ENCODE measurements around the gene CLSTN3. TPM values are rescaled to one million over a fixed set of nuclear protein-coding genes. Genes with fewer than 3 reads are reported as not detected.
A peak's percentile ranks its signal among the peaks of the same experiment; 100 is the strongest.

The CLSTN3 gene
- total RNA-seq, 3 donors from 2014 or later, result 16.4 to 23.5 (median 18.6) TPM

DNA sequence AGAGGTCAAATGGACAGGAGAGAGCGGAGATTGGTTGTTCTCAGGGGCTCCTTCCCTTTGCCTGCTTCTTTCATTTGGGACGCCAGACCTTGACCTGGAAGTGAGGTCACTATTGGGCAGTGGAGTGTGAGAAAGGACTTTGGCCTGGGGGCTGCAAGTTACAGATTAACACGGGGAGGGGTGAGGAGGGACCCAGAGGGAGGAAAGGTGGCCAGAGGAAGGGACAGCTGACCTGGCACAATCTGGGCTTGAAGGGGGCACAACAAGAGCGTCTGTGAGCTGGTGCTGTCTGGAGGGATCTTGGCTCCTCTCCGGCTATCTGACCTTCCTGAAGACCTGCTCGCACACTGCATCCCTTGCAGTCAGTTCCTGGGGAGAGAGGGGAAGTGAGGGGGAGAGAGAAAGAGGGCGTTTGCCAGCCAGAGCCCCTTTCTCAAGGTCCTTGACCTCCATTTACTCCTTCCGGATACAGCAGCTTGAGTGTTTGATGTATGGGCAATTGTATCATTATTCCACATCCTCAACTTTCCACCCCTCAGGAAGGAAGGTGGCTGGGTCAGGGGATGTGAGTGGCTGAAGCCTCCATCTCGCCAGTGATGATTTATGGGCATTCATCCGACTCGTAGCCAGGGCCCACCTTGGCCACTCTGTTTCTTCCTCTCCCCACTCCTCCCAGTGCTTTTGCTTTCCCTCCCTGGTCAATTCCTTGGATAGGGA, 6.2 kb upstream of the CLSTN3 start:
- Histone ChIP-seq H3K4me1 (ENCODE audit: low read depth) (no peaks in the 10 kb centered on the region), H3K4me3 (no peak overlapping the region), H3K9me3 (no peaks in the 10 kb centered on the region), H3K36me3 (ENCODE audit: low read depth) (no peaks in the 10 kb centered on the region)
- DNase-seq (no peak), ATAC-seq (no peak)
- intact Hi-C loops (cut with DNase I, micrococcal nuclease), result no loop called here
- no peak for TF ChIP-seq CTCF (IDR thresholded peaks at IDR 0.05)

GRCh38 chr12:7125632-7126227, 4.4 kb upstream of the CLSTN3 start:
- ATAC-seq (no peak), DNase-seq (no peak)
- no peak for TF ChIP-seq CTCF (IDR thresholded peaks at IDR 0.05)
- H3K9me3 ChIP-seq, result no peaks in the 10 kb centered on the region
- no peaks in the 10 kb centered on the region for H3K36me3 ChIP-seq (ENCODE audit: low read depth)
- intact Hi-C loops (cut with DNase I, micrococcal nuclease), result no loop called here
- H3K4me3 ChIP-seq, result no peak overlapping the region
- H3K4me1 ChIP-seq (ENCODE audit: low read depth), result peaks cover 6% of the 10 kb centered on the region

GRCh38 chr12:7127916-7128626, 2.1 kb upstream of the CLSTN3 start:
- H3K4me1 ChIP-seq (ENCODE audit: low read depth), result peaks cover 6% of the 10 kb centered on the region
- H3K9me3 ChIP-seq, result no peaks in the 10 kb centered on the region
- ATAC-seq, result no peak
- no peaks in the 10 kb centered on the region for H3K36me3 ChIP-seq (ENCODE audit: low read depth)
- intact Hi-C loops (cut with DNase I, micrococcal nuclease), result no loop called here
- TF ChIP-seq CTCF (IDR thresholded peaks at IDR 0.05), result no peak
- DNase-seq, result no peak
- H3K4me3 ChIP-seq, result no peak overlapping the region

DNA sequence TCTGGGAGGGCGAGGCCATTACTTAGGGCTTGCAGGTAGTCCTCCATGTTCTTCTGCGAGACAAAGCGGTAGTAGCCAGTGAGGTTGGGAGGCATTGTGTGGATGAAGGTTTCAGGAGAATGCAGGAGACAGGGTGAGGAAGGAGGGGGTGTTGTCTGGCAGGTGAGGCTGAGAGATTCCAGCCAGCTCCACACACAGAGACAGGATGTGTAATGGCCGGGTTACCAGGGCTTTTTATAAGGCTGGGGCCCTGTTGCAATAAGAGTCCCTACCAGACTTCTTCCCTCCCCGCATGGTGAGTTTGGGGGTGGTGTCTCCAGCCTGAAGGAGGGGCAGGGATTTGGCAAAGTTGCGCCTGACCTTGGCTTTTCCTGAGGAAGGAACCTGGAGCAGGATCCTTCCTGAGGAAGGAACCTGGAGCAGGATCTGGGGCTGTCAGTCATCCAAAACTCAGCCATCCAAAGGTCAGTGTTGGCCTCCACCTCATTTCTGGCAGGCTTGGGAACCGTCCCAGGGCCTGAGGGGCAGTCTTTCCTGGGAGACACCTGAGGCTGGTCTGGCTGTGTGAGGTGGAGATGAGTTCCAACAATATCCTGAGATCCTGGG, 1.4 kb upstream of the CLSTN3 start, which contains the start of gene RBP5:
RBP5 (minus strand) TSS at position 209 of the 606 bp plus-strand sequence; CDS start at position 95, 114 bp downstream.
- no peak for TF ChIP-seq CTCF (IDR thresholded peaks at IDR 0.05)
- no peak for DNase-seq
- intact Hi-C loops (cut with DNase I, micrococcal nuclease), result no loop called here
- Histone ChIP-seq H3K9me3 (no peaks in the 10 kb centered on the region), H3K4me1 (ENCODE audit: low read depth) (peaks cover 6% of the 10 kb centered on the region), H3K36me3 (ENCODE audit: low read depth) (no peaks in the 10 kb centered on the region), H3K4me3 (peak within 1 kb of the TSS; percentile 11)
- no peak for ATAC-seq

- H3K36me3 ChIP-seq (ENCODE audit: low read depth), result no peaks in the 10 kb centered on the region
- ATAC-seq (peak; percentile 1), DNase-seq (peak in 1 of 3 donors; percentile 17)
- H3K4me3 ChIP-seq, result peak overlapping the region; percentile 11
- intact Hi-C loops (cut with DNase I, micrococcal nuclease), result no loop called here
- peaks cover 6% of the 10 kb centered on the region for H3K4me1 ChIP-seq (ENCODE audit: low read depth)
- no peak for TF ChIP-seq CTCF (IDR thresholded peaks at IDR 0.05)
- H3K9me3 ChIP-seq, result no peaks in the 10 kb centered on the region
These were observed 792 bp upstream of the CLSTN3 start for GRCh38 chr12:7129287-7129871.

All from mucosa of descending colon (tissue), 3 donors.